AG04449 (cell line): ENCODE measurements around the gene VPS33B.

Experiments
- CTCF ChIA-PET: fragments of 350-600 bp; formaldehyde crosslinking; extraction: SDS; loops from one replicate; lab custom pipeline; 2021; ENCODE audit warnings: antibody characterized with exemption; lab: Yijun Ruan, JAX
- POLR2A ChIA-PET: fragments of 400-600, 350-600 bp; formaldehyde crosslinking; extraction: SDS; loops from one replicate; lab custom pipeline; 2020; ENCODE audit warnings: antibody characterized with exemption, inconsistent platforms; lab: Yijun Ruan, JAX
- DNase-seq: peaks from one replicate; pipeline ENCODE4 v3.0.0-alpha.2; 2010; ENCODE audit warnings: low read depth, low spot score
- H3K4me3 ChIP-seq: 2 replicates; pipeline ENCODE4 v1.5.1; 2011; ENCODE audit warnings: low read depth, mild to moderate bottlenecking, control low read depth, low read length
- CTCF ChIP-seq: IDR thresholded peaks from one replicate; pipeline ENCODE4 v1.5.1; 2011; ENCODE audit warnings: mild to moderate bottlenecking, moderate library complexity, low read length, control low read depth, inconsistent platforms; ENCODE audit not compliant: insufficient read depth; ENCODE audit errors: missing control alignments

VPS33B gene

GRCh38 chr15:91007266-91007665 lies 15.1 kb downstream of the VPS33B start:
- CTCF ChIA-PET = no interaction called here
- no peak for TF ChIP-seq CTCF
- POLR2A ChIA-PET = no interaction called here
- no peak for DNase-seq
- no peak overlapping the region for H3K4me3 ChIP-seq

GRCh38 chr15:91001209-91001608 lies 21.2 kb downstream of the VPS33B start:
- no peak for DNase-seq
- H3K4me3 ChIP-seq = no peak overlapping the region
- no peak for TF ChIP-seq CTCF
- ChIA-PET CTCF (interaction anchor here (1.0 kb wide), 1 partner anchor 45 kb away, joined by 3 read pairs; no protein-coding TSS in a partner anchor), POLR2A (no interaction called here)

- no peak overlapping the region for H3K4me3 ChIP-seq
- ChIA-PET CTCF (no interaction called here), POLR2A (no interaction called here)
Measured at GRCh38 chr15:90998737-90999136, 23.7 kb downstream of the VPS33B start.

GRCh38 chr15:90994417-90995311 lies 27.7 kb downstream of the VPS33B start, which contains the start of gene PRC1:
TSS of gene PRC1 (minus strand) at chr15:90994535. CDS start at chr15:90994417, 118 bp downstream.
- DNase-seq = peak; percentile 70
- TF ChIP-seq CTCF = no peak
- ChIA-PET CTCF (interaction anchor here (1.7 kb wide), 1 partner anchor 15 kb away, joined by 5 read pairs; no protein-coding TSS in a partner anchor), POLR2A (interaction anchor here (0.7 kb wide), 1 partner anchor 16 kb away, joined by 3 read pairs; no protein-coding TSS in a partner anchor)
- peak within 1 kb of the TSS; percentile 98 for H3K4me3 ChIP-seq

More at GRCh38 chr15:90998737-90999136, 23.7 kb downstream of the VPS33B start:
- no peak for DNase-seq
- no peak for TF ChIP-seq CTCF

- TF ChIP-seq CTCF = no peak
- peak overlapping the region; percentile 98 for H3K4me3 ChIP-seq
- DNase-seq = no peak
- POLR2A ChIA-PET = interaction anchor here (0.7 kb wide), 1 partner anchor 17 kb away, joined by 3 read pairs; no protein-coding TSS in a partner anchor
- CTCF ChIA-PET = interaction anchor here (1.3 to 1.7 kb wide), 3 partner anchors 11 to 60 kb away, joined by 4 to 6 read pairs (median 5); no protein-coding TSS in a partner anchor
Measured at GRCh38 chr15:90994059-90994416, 28.4 kb downstream of the VPS33B start.

GRCh38 chr15:90991587-90992285 lies 30.7 kb downstream of the VPS33B start:
- H3K4me3 ChIP-seq = no peak overlapping the region
- ChIA-PET CTCF (interaction anchor here (0.6 to 5.3 kb wide), 3 partner anchors 34 to 60 kb away, joined by 3 to 47 read pairs (median 11); partner anchors contain the start of genes HDDC3 and UNC45A), POLR2A (no interaction called here)
- no peak for TF ChIP-seq CTCF
- no peak for DNase-seq
